K562 (cell line): ENCODE results near the gene ARHGAP42. TPM values are rescaled to one million over a fixed set of nuclear protein-coding genes. Genes with fewer than 3 reads are reported as not detected.

Experiments used
- ARID4B ChIP-seq: sonication (generic); formaldehyde crosslinking; IDR thresholded peaks from 2 replicates; pipeline ENCODE4 v1.8.0; 2022; ENCODE audit warnings: mild to moderate bottlenecking, missing genetic modification reagents
- BHLHE40 ChIP-seq: IDR thresholded peaks from 2 replicates; pipeline ENCODE4 v1.6.1; 2011; ENCODE audit warnings: low read length, improper control_type of control experiment
- BRCA1 ChIP-seq, 2 experiments: fragments of 450-650 bp in 1 of 2; sonication (generic) in 1 of 2; formaldehyde crosslinking in 1 of 2; IDR thresholded peaks; 2 replicates each; pipeline versions ENCODE4 v1.5.0 to v1.6.1; 2017 to 2020; ENCODE audit warnings: mild to moderate bottlenecking in 1 of 2, missing genetic modification reagents in 1 of 2
- CCNT2 ChIP-seq: IDR thresholded peaks from 2 replicates; pipeline ENCODE4 v1.6.1; 2011; ENCODE audit warnings: borderline replicate concordance, low read depth, mild to moderate bottlenecking, moderate library complexity, mixed read lengths, low read length; ENCODE audit not compliant: insufficient read length; ENCODE audit errors: extremely low read depth
- GABPA ChIP-seq: fragments of 200-800 bp; sonication (Bioruptor generic); conservative IDR thresholded peaks from 2 replicates; pipeline ENCODE4 v1.6.1; 2016; ENCODE audit warnings: low read depth, missing genetic modification characterization, missing compliant biosample characterization
- NONO ChIP-seq, 2 experiments: fragments of 200-400 bp in 1 of 2; fragments of 450-650 bp in 1 of 2; formaldehyde crosslinking in 1 of 2; IDR thresholded peaks; 2 replicates each; pipeline ENCODE4 v1.6.1; 2017; ENCODE audit warnings: low read depth in 2 of 2, mild to moderate bottlenecking in 2 of 2, moderate library complexity in 2 of 2, low read length in 1 of 2
- POLR3A ChIP-seq: IDR thresholded peaks from 2 replicates; pipeline ENCODE4 v1.6.1; 2011; ENCODE audit warnings: borderline replicate concordance, mild to moderate bottlenecking, moderate library complexity; ENCODE audit not compliant: insufficient read length, insufficient read depth; ENCODE audit errors: extremely low read depth
- SREBF1 ChIP-seq: fragments of 150-350 bp; IDR thresholded peaks from 2 replicates; pipeline ENCODE4 v1.6.1; 2014; ENCODE audit warnings: antibody characterized with exemption, low read depth, low read length, borderline replicate concordance
- TGIF2 ChIP-seq: sonication (generic); formaldehyde crosslinking; IDR thresholded peaks from 2 replicates; pipeline ENCODE4 v1.8.1; 2022; ENCODE audit warnings: mild to moderate bottlenecking, missing genetic modification reagents, moderate library complexity
- ZBTB40 ChIP-seq, 2 experiments: fragments of 450-650 bp in 1 of 2; sonication (generic) in 1 of 2; formaldehyde crosslinking in 1 of 2; IDR thresholded peaks; 2 replicates each; pipeline versions ENCODE4 v1.7.1 to v1.9.0; 2016 to 2022; ENCODE audit warnings: inconsistent platforms in 1 of 2, mild to moderate bottlenecking in 1 of 2, missing genetic modification reagents in 1 of 2
- ZNF143 ChIP-seq: sonication (generic); formaldehyde crosslinking; IDR thresholded peaks from 2 replicates; pipeline ENCODE4 v1.9.0; 2022; ENCODE audit warnings: mild to moderate bottlenecking, missing genetic modification reagents
- polyA plus RNA-seq, 8 experiments: library from polyadenylated mRNA; depleted of rRNA in 4 of 8; stranded (reverse) in 5 of 8; unstranded in 3 of 8; fragments of >200 nt; fragmentation: Nextera tagmentation in 2 of 8; fragmentation: Illumina TruSeq in 1 of 8; extraction: Ambion mirVana in 2 of 8; extraction: Trizol in 1 of 8; gene quantifications; 2 replicates each; pipeline versions ENCODE4 v1.2.1 to v1.2.3, GENCODE V29; 2011 to 2014; ENCODE audit warnings: inconsistent platforms in 1 of 8, missing spikeins in 1 of 8
- total RNA-seq, 7 experiments: library from RNA; depleted of rRNA in 6 of 7; stranded (reverse); fragments of >200 nt in 6 of 7; fragmentation: Illumina TruSeq in 2 of 7; extraction: Trizol in 2 of 7; gene quantifications; 2 replicates each; pipeline versions ENCODE4 v1.2.1 to v1.2.3, GENCODE V29; 2011 to 2021; ENCODE audit warnings: low replicate concordance in 1 of 7

The ARHGAP42 gene
- total and polyA plus RNA-seq, 9 of the 15 experiments (the other 6 are each of a cell fraction or from before 2014, with no cell fraction given), result 0.95 to 6.1 (median 2.4) TPM

GRCh38 chr11:100863080-100863581 lies 176.0 kb downstream of the ARHGAP42 start (continued):
- no peak for TF ChIP-seq ARID4B (CRISPR knock-in tag)
- no peak for TF ChIP-seq BRCA1 (IDR thresholded peaks at IDR 0.05)
- no peak for TF ChIP-seq BRCA1 (CRISPR knock-in tag; IDR thresholded peaks at IDR 0.05)
- TF ChIP-seq CCNT2, result peak; percentile 53
- no peak for TF ChIP-seq TGIF2 (CRISPR knock-in tag)
- no peak for TF ChIP-seq NONO (IDR thresholded peaks at IDR 0.05; ENCODE audit: low read depth in 2 of 2, low read length in 1 of 2)
- peak; percentile 57 for TF ChIP-seq ZBTB40 (IDR thresholded peaks at IDR 0.05)
- TF ChIP-seq ZBTB40 (CRISPR knock-in tag; IDR thresholded peaks at IDR 0.05), result no peak
- TF ChIP-seq POLR3A, result no peak
- no peak for TF ChIP-seq SREBF1
- peak; percentile 35; the same call in 1 of the 2 replicates for TF ChIP-seq GABPA (tag)
- no peak for TF ChIP-seq ZNF143
- TF ChIP-seq BHLHE40, result no peak
